Mammary epithelial cell (primary cell): ENCODE data around the gene SSBP1.

Experiments used
- CTCF ChIP-seq, 2 donors: IDR thresholded peaks in 1 of 2; conservative IDR thresholded peaks in 1 of 2; 2 replicates each; pipeline ENCODE4 v1.5.1; 2011 to 2012; ENCODE audit warnings: inconsistent platforms in 2 of 2, low read length in 2 of 2, mild to moderate bottlenecking in 2 of 2, control low read depth in 1 of 2, low read depth in 1 of 2; ENCODE audit not compliant: insufficient read depth in 1 of 2; ENCODE audit errors: extremely low read depth in 1 of 2
- EZH2 ChIP-seq: IDR thresholded peaks from 2 replicates; pipeline ENCODE4 v1.6.1; 2012; ENCODE audit warnings: low read length, inconsistent platforms, borderline replicate concordance

- TF ChIP-seq CTCF (conservative IDR thresholded peaks at IDR 0.05 in 1 of 2, IDR thresholded peaks at IDR 0.05 in 1 of 2; ENCODE audit: extremely low read depth in 1 of 2, insufficient read depth in 1 of 2, low read depth in 1 of 2, low read length in 2 of 2) (no peak), EZH2 (no peak)
Observed at GRCh38 chr7:141701489-141702046, 36.6 kb upstream of the SSBP1 start.
